Erythroblast (primary cell): Measurements from ENCODE around the gene TUT7.

Experiments used
- GATA1 ChIP-seq: IDR thresholded peaks from 2 replicates; pipeline ENCODE4 v1.6.1; 2011; ENCODE audit warnings: low read depth, mild to moderate bottlenecking, control low read depth, low read length, moderate library complexity
- POLR2A ChIP-seq: IDR thresholded peaks from 2 replicates; pipeline ENCODE4 v1.6.1; 2011; ENCODE audit warnings: mild to moderate bottlenecking, low read length

GRCh38 chr9:86238861-86239770, 115.1 kb downstream of the TUT7 start:
- TF ChIP-seq POLR2A (no peak), GATA1 (no peak)
